HepG2 (cell line): ENCODE data around the gene RNASE12. TPM values are rescaled to one million over a fixed set of nuclear protein-coding genes. Genes with fewer than 3 reads are reported as not detected.
A peak's percentile ranks its signal among the peaks of the same experiment; 100 is the strongest.

ENCODE experiments used
- ATAC-seq: fragments of 200-7000 bp; cut with Tn5 transposase; 3 replicates; pipeline ENCODE4 v1.9.1; 2020; ENCODE audit warnings: mild to moderate bottlenecking, moderate library complexity
- BruUV-seq: library from RNA; stranded (reverse); fragments of 400-500 nt; replicated peaks from 2 replicates; lab custom pipeline; 2021; lab: Mats Ljungman, UMichigan
- CTCF ChIA-PET: fragments of 300-600 bp; formaldehyde crosslinking; extraction: SDS; loops from one replicate; lab custom pipeline; 2021; ENCODE audit warnings: low total read pairs, inconsistent platforms, low intra/inter-chr PET ratio; lab: Yijun Ruan, JAX
- POLR2A ChIA-PET: fragments of 350-600 bp; sonication (Branson Sonifier 250); formaldehyde crosslinking; loops from one replicate; lab custom pipeline; 2020; ENCODE audit warnings: antibody characterized with exemption, inconsistent platforms; lab: Yijun Ruan, JAX
- DNase-seq: peaks from one replicate; pipeline ENCODE4 v3.0.0-alpha.2; 2015; ENCODE audit warnings: low spot score
- FAIRE-seq: peaks from 3 replicates; lab custom pipeline; 2011; peaks lifted over from hg19 to GRCh38; lab: Jason Lieb, UNC
- H2AFZ ChIP-seq: one replicate; pipeline ENCODE4 v1.6.1; 2011; ENCODE audit warnings: low read length, inconsistent platforms
- H3K27ac ChIP-seq: fragments of 300-600 bp; 3 replicates; pipeline ENCODE4 v1.8.0; 2011; ENCODE audit warnings: mixed run types, mild to moderate bottlenecking, mixed read lengths, low read length, inconsistent platforms; ENCODE audit not compliant: insufficient read depth; ENCODE audit errors: extremely low read length
- H3K27me3 ChIP-seq, 2 experiments: fragments of 200-600 bp in 1 of 2; 2 replicates in 1 of 2; 3 replicates in 1 of 2; pipeline versions ENCODE4 v1.6.0 to v1.8.0; 2011; ENCODE audit warnings: low read length in 2 of 2, mild to moderate bottlenecking in 2 of 2, moderate library complexity in 2 of 2, inconsistent platforms in 1 of 2; ENCODE audit not compliant: insufficient read depth in 2 of 2, control insufficient read depth in 1 of 2
- H3K36me3 ChIP-seq, 2 experiments: fragments of 200-600 bp in 1 of 2; replicated peaks in 1 of 2; 2 replicates in 1 of 2; 3 replicates in 1 of 2; pipeline versions ENCODE4 v1.5.1 to v1.8.0; 2011; ENCODE audit warnings: low read length in 2 of 2, inconsistent platforms in 1 of 2; ENCODE audit not compliant: insufficient read depth in 2 of 2, control insufficient read depth in 1 of 2
- H3K4me1 ChIP-seq: 2 replicates; pipeline ENCODE4 v1.5.1; 2012; ENCODE audit warnings: low read length, inconsistent platforms; ENCODE audit not compliant: insufficient read depth
- H3K4me2 ChIP-seq: 2 replicates; pipeline ENCODE4 v1.6.0; 2011; ENCODE audit warnings: low read depth, low read length, inconsistent platforms
- H3K4me3 ChIP-seq, 3 experiments: fragments of 200-600 bp in 1 of 3; sonication (generic), shearing (Covaris generic) in 1 of 3; replicated peaks in 1 of 3; 2 replicates each; pipeline ENCODE4 v1.5.1; 2011 to 2016; ENCODE audit warnings: low read length in 3 of 3, inconsistent platforms in 2 of 3, low read depth in 2 of 3, mild to moderate bottlenecking in 2 of 3, control low read depth in 1 of 3, mixed read lengths in 1 of 3; ENCODE audit not compliant: insufficient read depth in 1 of 3
- H3K79me2 ChIP-seq: one replicate; pipeline ENCODE4 v1.6.1; 2011; ENCODE audit warnings: low read length, inconsistent platforms; ENCODE audit not compliant: insufficient read depth
- H3K9ac ChIP-seq: 2 replicates; pipeline ENCODE4 v1.6.0; 2011; ENCODE audit warnings: mild to moderate bottlenecking, low read depth, low read length, inconsistent platforms; ENCODE audit not compliant: insufficient read depth
- H3K9me3 ChIP-seq: 2 replicates; pipeline ENCODE4 v1.5.1; 2012; ENCODE audit warnings: mild to moderate bottlenecking, low read length
- H4K20me1 ChIP-seq: 2 replicates; pipeline ENCODE4 v1.6.0; 2011; ENCODE audit warnings: inconsistent platforms, mild to moderate bottlenecking, low read length, moderate library complexity; ENCODE audit not compliant: insufficient read depth
- ARID2 ChIP-seq: sonication (generic); formaldehyde crosslinking; IDR thresholded peaks from 2 replicates; pipeline ENCODE4 v1.8.1; 2022; ENCODE audit warnings: mild to moderate bottlenecking, missing genetic modification reagents, borderline replicate concordance
- CBX1 ChIP-seq: IDR thresholded peaks from one replicate; pipeline ENCODE4 v1.6.1; 2016; ENCODE audit warnings: antibody characterized with exemption, low read depth
- HNRNPH1 ChIP-seq: fragments of 200-400 bp; formaldehyde crosslinking; optimal IDR thresholded peaks from 2 replicates; pipeline ENCODE3; 2017; ENCODE audit warnings: mild to moderate bottlenecking, low read depth, low read length
- NFRKB ChIP-seq: fragments of 450-650 bp; IDR thresholded peaks from 2 replicates; pipeline ENCODE4 v1.6.1; 2017
- PLRG1 ChIP-seq: fragments of 450-650 bp; conservative IDR thresholded peaks from 2 replicates; pipeline ENCODE4 v1.6.1; 2016
- REXO4 ChIP-seq: sonication (generic); formaldehyde crosslinking; IDR thresholded peaks from 2 replicates; pipeline ENCODE4 v1.8.0; 2022; ENCODE audit warnings: missing genetic modification reagents, mild to moderate bottlenecking, borderline replicate concordance
- ZNF17 ChIP-seq: sonication (generic); formaldehyde crosslinking; IDR thresholded peaks from 2 replicates; pipeline ENCODE4 v1.5.0; 2020; ENCODE audit warnings: mild to moderate bottlenecking, missing genetic modification reagents
- ZNF557 ChIP-seq: sonication (generic); formaldehyde crosslinking; IDR thresholded peaks from 2 replicates; pipeline ENCODE4 v1.4.0; 2020; ENCODE audit warnings: missing genetic modification reagents
- ZNF567 ChIP-seq: sonication (generic); formaldehyde crosslinking; IDR thresholded peaks from 2 replicates; pipeline ENCODE4 v1.8.1; 2023; ENCODE audit warnings: mild to moderate bottlenecking, missing genetic modification reagents, borderline replicate concordance
- ZNF672 ChIP-seq: sonication (generic); formaldehyde crosslinking; IDR thresholded peaks from 2 replicates; pipeline ENCODE4 v1.8.1; 2022; ENCODE audit warnings: missing genetic modification reagents
- ZNF781 ChIP-seq: sonication (generic); formaldehyde crosslinking; IDR thresholded peaks from 2 replicates; pipeline ENCODE4 v1.5.1; 2020; ENCODE audit warnings: borderline replicate concordance, mild to moderate bottlenecking, missing genetic modification reagents; ENCODE audit errors: not compliant biosample characterization
- WGBS: methylation state at CpG from one replicate; pipeline ENCODE4 v1.1.6; 2017; ENCODE audit warnings: low lambda C conversion rate; 5-methylcytosine and 5-hydroxymethylcytosine counted together
- in situ Hi-C: cut with HindIII; loops from 2 replicates; pipeline ENCODE4 v1.10.0; 2017; ENCODE audit warnings: low pct_unique_long_range_greater_than_20kb; ENCODE audit not compliant: extremely low pct_ligation_motif_present
- intact Hi-C: fragments of 100-400 bp; cut with micrococcal nuclease; formaldehyde crosslinking; loops from one replicate; pipeline ENCODE4 v1.10.0; 2022; ENCODE audit not compliant: unreplicated experiment
- polyA plus RNA-seq, 8 experiments: library from polyadenylated mRNA; depleted of rRNA in 3 of 8; stranded (reverse) in 7 of 8; unstranded in 1 of 8; fragments of >200 nt; fragmentation: Illumina TruSeq in 4 of 8; extraction: Trizol in 4 of 8; gene quantifications; 2 replicates each; pipeline versions ENCODE4 v1.2.1 to v1.2.3, GENCODE V29; 2011 to 2016; ENCODE audit warnings: low read depth in 4 of 8, missing spikeins in 1 of 8, mixed read lengths in 1 of 8; ENCODE audit not compliant: insufficient read depth in 1 of 8
- total RNA-seq, 5 experiments: library from RNA; depleted of rRNA; stranded (reverse); fragments of >200 nt; fragmentation: Illumina TruSeq; extraction: Trizol; gene quantifications; 2 replicates each; pipeline ENCODE4 v1.2.3, GENCODE V29; 2016; ENCODE audit warnings: low read depth in 1 of 5
- TF ChIP-seq, protein P1 (sequence below): sonication (generic); formaldehyde crosslinking; conservative IDR thresholded peaks from 2 replicates; pipeline ENCODE4 v1.8.0; 2022; ENCODE audit warnings: mild to moderate bottlenecking, moderate library complexity, missing genetic modification reagents
- TF ChIP-seq, protein P2 (sequence below): sonication (generic); formaldehyde crosslinking; IDR thresholded peaks from 2 replicates; pipeline ENCODE4 v1.8.0; 2022; ENCODE audit warnings: mild to moderate bottlenecking, missing genetic modification reagents; ENCODE audit not compliant: insufficient replicate concordance

RNASE12 gene
- total and polyA plus RNA-seq, 2 of the 13 experiments (the other 11 are each of a cell fraction or from before 2014, with no cell fraction given) = not detected

DNA sequence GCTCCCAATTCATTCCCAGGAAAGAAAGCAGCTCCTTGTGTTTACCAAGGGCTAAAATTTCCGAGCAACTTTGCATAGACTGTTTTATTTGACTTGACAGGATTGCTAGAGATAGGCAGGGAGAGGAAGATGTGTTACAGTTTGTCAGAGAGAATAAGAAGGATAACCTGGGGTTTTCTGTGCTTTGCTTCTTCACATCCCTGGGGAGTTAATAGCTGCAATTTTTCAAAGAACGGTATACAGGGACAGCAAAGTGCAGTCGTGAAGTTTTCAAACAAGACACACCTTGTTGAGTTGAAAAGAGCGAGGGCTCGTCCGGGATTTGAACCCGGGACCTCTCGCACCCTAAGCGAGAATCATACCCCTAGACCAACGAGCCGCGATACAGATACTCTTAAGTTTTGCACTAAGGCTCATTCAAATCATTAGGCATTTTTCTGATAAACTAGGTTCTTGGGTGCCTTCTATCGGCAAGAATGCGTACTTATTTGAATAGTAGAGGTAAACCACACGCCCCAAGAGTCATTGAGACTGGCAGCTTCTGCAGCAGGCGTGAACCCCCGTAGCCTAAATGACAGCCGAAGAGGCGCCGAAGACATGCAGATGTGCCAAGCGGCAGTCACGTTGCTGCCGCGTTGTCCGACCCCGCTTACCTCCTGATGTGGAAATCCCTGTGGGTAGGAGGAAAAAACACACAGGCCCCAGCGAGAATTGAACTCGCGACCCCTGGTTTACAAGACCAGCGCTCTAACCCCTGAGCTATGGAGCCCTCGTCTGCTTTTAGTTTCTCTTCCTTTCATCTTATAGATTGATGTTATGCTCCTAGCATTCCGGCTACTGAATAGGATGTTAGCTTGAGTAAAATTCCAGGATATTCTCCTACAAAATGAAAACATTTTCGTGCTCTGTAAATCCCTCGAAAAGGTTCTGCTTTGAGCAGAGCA, 22.2 kb upstream of the RNASE12 start:
- intact Hi-C loops (loop anchor here (1.0 kb wide), 5 partner anchors 19 to 270 kb away; partner anchors contain the start of genes APEX1 and PARP2), in situ Hi-C loops (loop anchor here (25.0 kb wide), 1 partner anchor 151 kb away; the partner anchor contains the start of genes APEX1, OSGEP, PIP4P1 and PNP)
- H3K9me3 ChIP-seq = no peaks in the 10 kb centered on the region
- H3K27me3 ChIP-seq = no peaks in the 10 kb centered on the region; a peak in 1 of 5 replicates
- no peaks in the 10 kb centered on the region for H3K36me3 ChIP-seq
- H3K79me2 ChIP-seq = no peaks in the 10 kb centered on the region
- no TSS peak for BruUV-seq
- peak overlapping the region; percentile 71 for H3K9ac ChIP-seq
- CTCF ChIA-PET = interaction anchor here (1.0 to 1.3 kb wide), 3 partner anchors 19 to 78 kb away, joined by 3 to 6 read pairs (median 6); no protein-coding TSS in a partner anchor
- H3K4me1 ChIP-seq = peaks cover 77% of the 10 kb centered on the region
- peak overlapping the region; percentile 92 for H2AFZ ChIP-seq
- peak overlapping the region; percentile 70 to 83 (median 77) for H3K4me3 ChIP-seq
- ATAC-seq (peak; percentile 84), FAIRE-seq (peak; percentile 74), DNase-seq (peak; percentile 99)
- H3K4me2 ChIP-seq = peak overlapping the region; percentile 83
- WGBS = 1% methylated on average over 34 of the region's 34 CpGs
- H4K20me1 ChIP-seq = no peaks in the 10 kb centered on the region
- peak overlapping the region; percentile 73 for H3K27ac ChIP-seq
- POLR2A ChIA-PET = interaction anchor here (0.7 to 4.8 kb wide), 17 partner anchors 10 to 484 kb away, joined by 3 to 105 read pairs (median 5); partner anchors contain the start of genes ANG, APEX1, CCNB1IP1 and OSGEP
- TF ChIP-seq ZNF17 (CRISPR knock-in tag) = 0 out of 2 replicates have a peak, but pooled peaks have one; percentile 47
- TF ChIP-seq ZNF781 (CRISPR knock-in tag) = no peak
- TF ChIP-seq, protein P1, sequence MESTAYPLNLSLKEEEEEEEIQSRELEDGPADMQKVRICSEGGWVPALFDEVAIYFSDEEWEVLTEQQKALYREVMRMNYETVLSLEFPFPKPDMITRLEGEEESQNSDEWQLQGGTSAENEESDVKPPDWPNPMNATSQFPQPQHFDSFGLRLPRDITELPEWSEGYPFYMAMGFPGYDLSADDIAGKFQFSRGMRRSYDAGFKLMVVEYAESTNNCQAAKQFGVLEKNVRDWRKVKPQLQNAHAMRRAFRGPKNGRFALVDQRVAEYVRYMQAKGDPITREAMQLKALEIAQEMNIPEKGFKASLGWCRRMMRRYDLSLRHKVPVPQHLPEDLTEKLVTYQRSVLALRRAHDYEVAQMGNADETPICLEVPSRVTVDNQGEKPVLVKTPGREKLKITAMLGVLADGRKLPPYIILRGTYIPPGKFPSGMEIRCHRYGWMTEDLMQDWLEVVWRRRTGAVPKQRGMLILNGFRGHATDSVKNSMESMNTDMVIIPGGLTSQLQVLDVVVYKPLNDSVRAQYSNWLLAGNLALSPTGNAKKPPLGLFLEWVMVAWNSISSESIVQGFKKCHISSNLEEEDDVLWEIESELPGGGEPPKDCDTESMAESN (CRISPR knock-in tag) = no peak; the same call in 1 of the 2 replicates
- TF ChIP-seq ZNF557 = peak; percentile 75; the same call in 1 of the 2 replicates
- TF ChIP-seq REXO4 = no peak
- peak; percentile 27; the same call in 1 of the 2 replicates for TF ChIP-seq ZNF567 (CRISPR knock-in tag)
- no peak for TF ChIP-seq ZNF672 (CRISPR knock-in tag)
- TF ChIP-seq CBX1 = no peak
- TF ChIP-seq ARID2 (CRISPR knock-in tag) = peak; percentile 85; the same call in 1 of the 2 replicates
- TF ChIP-seq PLRG1 = no peak
- no peak for TF ChIP-seq HNRNPH1
- no peak for TF ChIP-seq NFRKB
- TF ChIP-seq, protein P2, sequence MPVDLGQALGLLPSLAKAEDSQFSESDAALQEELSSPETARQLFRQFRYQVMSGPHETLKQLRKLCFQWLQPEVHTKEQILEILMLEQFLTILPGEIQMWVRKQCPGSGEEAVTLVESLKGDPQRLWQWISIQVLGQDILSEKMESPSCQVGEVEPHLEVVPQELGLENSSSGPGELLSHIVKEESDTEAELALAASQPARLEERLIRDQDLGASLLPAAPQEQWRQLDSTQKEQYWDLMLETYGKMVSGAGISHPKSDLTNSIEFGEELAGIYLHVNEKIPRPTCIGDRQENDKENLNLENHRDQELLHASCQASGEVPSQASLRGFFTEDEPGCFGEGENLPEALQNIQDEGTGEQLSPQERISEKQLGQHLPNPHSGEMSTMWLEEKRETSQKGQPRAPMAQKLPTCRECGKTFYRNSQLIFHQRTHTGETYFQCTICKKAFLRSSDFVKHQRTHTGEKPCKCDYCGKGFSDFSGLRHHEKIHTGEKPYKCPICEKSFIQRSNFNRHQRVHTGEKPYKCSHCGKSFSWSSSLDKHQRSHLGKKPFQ (CRISPR knock-in tag) = peak; percentile 73
